Measurements from ENCODE around the gene CEP164. TPM values are rescaled to one million over a fixed set of nuclear protein-coding genes. Genes with fewer than 3 reads are reported as not detected.

CEP164 gene
- 9.9 TPM for total RNA-seq
- long read RNA-seq, partial matches to known transcripts, result 1 of 8 reads
- long read RNA-seq, other reads (novel, unspliced or antisense), result 5 of 8 reads

- peak; percentile 99 for DNase-seq (ENCODE audit: low spot score)
- intact Hi-C loops (cut with DNase I), result no loop called here
Measured at GRCh38 chr11:117327567-117328374, at the start of gene CEP164. Gene CEP164 (plus strand): TSS chr11:117327854. CDS start chr11:117338587, 10,733 bp downstream.

- no peak for DNase-seq (ENCODE audit: low spot score)
- intact Hi-C loops (cut with DNase I), result no loop called here
Measured at GRCh38 chr11:117278347-117278746, 49.3 kb upstream of the CEP164 start.

GRCh38 chr11:117279711-117280376 lies 47.8 kb upstream of the CEP164 start:
- no peak for DNase-seq (ENCODE audit: low spot score)
- intact Hi-C loops (cut with DNase I), result no loop called here

GRCh38 chr11:117281159-117281558 lies 46.5 kb upstream of the CEP164 start:
- no peak for DNase-seq (ENCODE audit: low spot score)
- intact Hi-C loops (cut with DNase I), result no loop called here

GRCh38 chr11:117281869-117282268 lies 45.8 kb upstream of the CEP164 start:
- DNase-seq (ENCODE audit: low spot score), result peak; percentile 51
- intact Hi-C loops (cut with DNase I), result no loop called here

- DNase-seq (ENCODE audit: low spot score), result peak; percentile 47
- intact Hi-C loops (cut with DNase I), result no loop called here
Measured at GRCh38 chr11:117282956-117283355, 44.7 kb upstream of the CEP164 start.

- intact Hi-C loops (cut with DNase I), result no loop called here
- DNase-seq (ENCODE audit: low spot score), result no peak
Measured at GRCh38 chr11:117284053-117284452, 43.6 kb upstream of the CEP164 start.

GRCh38 chr11:117286588-117286987 lies 41.1 kb upstream of the CEP164 start:
- no peak for DNase-seq (ENCODE audit: low spot score)
- intact Hi-C loops (cut with DNase I), result no loop called here

- intact Hi-C loops (cut with DNase I), result no loop called here
- DNase-seq (ENCODE audit: low spot score), result no peak
Measured at GRCh38 chr11:117287668-117288067, 40.0 kb upstream of the CEP164 start.

GRCh38 chr11:117289795-117290194 lies 37.9 kb upstream of the CEP164 start:
- intact Hi-C loops (cut with DNase I), result no loop called here

GRCh38 chr11:117290809-117291396 lies 36.8 kb upstream of the CEP164 start, which contains the start of gene BACE1-AS:
Gene BACE1-AS (plus strand): TSS chr11:117291346.
- intact Hi-C loops (cut with DNase I), result no loop called here
- DNase-seq (ENCODE audit: low spot score), result peak; percentile 63

More at GRCh38 chr11:117289795-117290194, 37.9 kb upstream of the CEP164 start:
- peak; percentile 26 for DNase-seq (ENCODE audit: low spot score)

- DNase-seq (ENCODE audit: low spot score), result no peak
- intact Hi-C loops (cut with DNase I), result no loop called here
Measured at GRCh38 chr11:117292616-117293015, 35.0 kb upstream of the CEP164 start.

- DNase-seq (ENCODE audit: low spot score), result no peak
- intact Hi-C loops (cut with DNase I), result no loop called here
Measured at GRCh38 chr11:117295438-117296137, 32.1 kb upstream of the CEP164 start.

- intact Hi-C loops (cut with DNase I), result no loop called here
- DNase-seq (ENCODE audit: low spot score), result peak; percentile 39
Measured at GRCh38 chr11:117296881-117297280, 30.8 kb upstream of the CEP164 start.

- intact Hi-C loops (cut with DNase I), result no loop called here
- DNase-seq (ENCODE audit: low spot score), result peak; percentile 54
Measured at GRCh38 chr11:117298195-117298594, 29.5 kb upstream of the CEP164 start.

- intact Hi-C loops (cut with DNase I), result no loop called here
Measured at GRCh38 chr11:117299351-117300282, 28.0 kb upstream of the CEP164 start.

GRCh38 chr11:117300283-117300663 lies 27.4 kb upstream of the CEP164 start:
- intact Hi-C loops (cut with DNase I), result no loop called here
- DNase-seq (ENCODE audit: low spot score), result peak; percentile 71

More at GRCh38 chr11:117299351-117300282, 28.0 kb upstream of the CEP164 start:
- DNase-seq (ENCODE audit: low spot score), result peak; percentile 61

- no peak for DNase-seq (ENCODE audit: low spot score)
- intact Hi-C loops (cut with DNase I), result no loop called here
Measured at GRCh38 chr11:117300773-117301172, 26.9 kb upstream of the CEP164 start.

- DNase-seq (ENCODE audit: low spot score), result no peak
- intact Hi-C loops (cut with DNase I), result no loop called here
Measured at GRCh38 chr11:117302228-117302627, 25.4 kb upstream of the CEP164 start.
